Adrenal gland (tissue), 12 donors: ENCODE data around the gene SCN1A. TPM values are rescaled to one million over a fixed set of nuclear protein-coding genes. Genes with fewer than 3 reads are reported as not detected.

Source experiments
- DNase-seq, 7 donors: peaks; one replicate each; pipeline ENCODE4 v3.0.0-alpha.2; 2019 to 2020
- H3K27ac ChIP-seq, 5 donors: fragments of 200-600 bp; sonication (generic) in 4 of 5; 1 replicate in 3 of 5; 2 replicates in 2 of 5; pipeline versions ENCODE4 v1.5.1 to v1.8.0; 2016 to 2020; ENCODE audit warnings: mild to moderate bottlenecking in 1 of 5
- H3K27me3 ChIP-seq: fragments of 200-600 bp; 2 replicates; pipeline ENCODE4 v1.8.0; 2021
- H3K36me3 ChIP-seq, 2 donors: fragments of 200-600 bp; replicated peaks in 1 of 2; 1 replicate in 1 of 2; 2 replicates in 1 of 2; pipeline versions ENCODE4 v1.5.1 to v1.8.0; 2018 to 2022
- H3K4me1 ChIP-seq, 2 donors: fragments of 200-600 bp; replicated peaks in 1 of 2; 1 replicate in 1 of 2; 2 replicates in 1 of 2; pipeline versions ENCODE4 v1.5.1 to v1.8.0; 2018 to 2021
- H3K4me3 ChIP-seq, 4 donors: fragments of 200-600 bp; sonication (generic) in 3 of 4; one replicate each; pipeline ENCODE4 v1.5.1; 2016 to 2018
- H3K9me3 ChIP-seq, 3 donors: fragments of 200-600 bp; sonication (generic) in 1 of 3; replicated peaks in 1 of 3; 1 replicate in 2 of 3; 2 replicates in 1 of 3; pipeline versions ENCODE4 v1.5.1 to v1.8.0; 2016 to 2021
- CTCF ChIP-seq, 6 experiments: fragments of 450-650 bp in 4 of 6; fragments of 200-600 bp in 2 of 6; sonication (generic) in 1 of 6; IDR thresholded peaks; 1 replicate in 5 of 6; 2 replicates in 1 of 6; pipeline versions ENCODE4 v1.5.1 to v1.8.0; 2016 to 2021; ENCODE audit warnings: antibody characterized with exemption in 6 of 6, mild to moderate bottlenecking in 2 of 6, moderate library complexity in 1 of 6
- POLR2A ChIP-seq, 2 donors: fragments of 450-650 bp; IDR thresholded peaks; one replicate each; pipeline ENCODE4 v1.6.1; 2017; ENCODE audit warnings: antibody characterized with exemption in 2 of 2, mild to moderate bottlenecking in 2 of 2, moderate library complexity in 1 of 2
- WGBS, 4 donors: extraction: QIAGEN DNeasy Blood & Tissue Kit in 2 of 4; methylation state at CpG; one replicate each; pipeline versions ENCODE4 v1.1.5 to v1.1.7; 2013 to 2017; 5-methylcytosine and 5-hydroxymethylcytosine counted together
- intact Hi-C, 2 donors: fragments of 100-400 bp; cut with DNase I; formaldehyde crosslinking; loops; one replicate each; pipeline versions ENCODE4 v1.14.1 to v1.15.0; 2022 to 2023
- polyA plus RNA-seq, 3 donors: library from polyadenylated mRNA; stranded (reverse); fragments of 200-250 nt in 2 of 3; fragments of 350-450 nt in 1 of 3; fragmentation: Illumina TruSeq in 1 of 3; extraction: RNeasy Lipid Tissue Mini Kit (QIAGEN cat#74804) in 1 of 3; gene quantifications; one replicate each; pipeline ENCODE4 v1.2.3, GENCODE V29; 2013 to 2014
- small RNA-seq, 2 donors: library from RNA; depleted of rRNA; stranded (forward); fragments of <200 nt; gene quantifications; one replicate each; pipeline ENCODE3, GENCODE V24; 2016
- total RNA-seq, 9 donors: library from RNA; depleted of rRNA in 4 of 9; stranded (reverse); fragments of >200 nt in 4 of 9; fragments of 120-200 nt in 1 of 9; fragmentation: NEBNext Ultra II Directional in 1 of 9; extraction: Animal tissue kit (Norgen Biotek cat#: 25700) in 1 of 9; gene quantifications; one replicate each; pipeline versions ENCODE4 v1.1.0 to v1.2.4, GENCODE V29; 2013 to 2023
- donor health status: healthy with polysubstance abuse.
- donor health status: Bipolar disorder and iron deficiency.
- donor health status: DM: yes; HTN: yes; CAD: no.
- donor health status: DM: no; HTN: no; CAD: no.
- donor health status: DM: no; HTN: no; CAD: no.
- donor health status: DM: yes; HTN: yes; CAD: no.

Gene SCN1A
- total and polyA plus RNA-seq, 12 donors, result 0.07 to 8.9 (median 0.22) TPM; not detected in 4

- no peaks in the 10 kb centered on the region for H3K9me3 ChIP-seq
- H3K27ac ChIP-seq, result no peak overlapping the region
- TF ChIP-seq CTCF (IDR thresholded peaks at IDR 0.05) (no peak), POLR2A (IDR thresholded peaks at IDR 0.05) (no peak)
- peaks cover 0 to 25% of the 10 kb centered on the region in 2 donors for H3K36me3 ChIP-seq
- no peaks in the 10 kb centered on the region for H3K27me3 ChIP-seq
- no peak overlapping the region for H3K4me3 ChIP-seq
- DNase-seq, result no peak
- H3K4me1 ChIP-seq, result no peaks in the 10 kb centered on the region
- WGBS, 4 donors, result 95 to 99% (median 96%) methylated on average over 1 of the region's 1 CpG
- intact Hi-C loops, result no loop called here
Measured at GRCh38 chr2:165941827-165942226, 186.0 kb downstream of the SCN1A start.

- Histone ChIP-seq H3K36me3 (peaks cover 0 to 25% of the 10 kb centered on the region in 2 donors), H3K27me3 (no peaks in the 10 kb centered on the region), H3K9me3 (no peaks in the 10 kb centered on the region), H3K27ac (no peak overlapping the region), H3K4me1 (no peaks in the 10 kb centered on the region), H3K4me3 (no peak overlapping the region)
- DNase-seq, result no peak
- 75 to 88% (median 83%) methylated on average over 1 of the region's 1 CpG for WGBS, 4 donors
- TF ChIP-seq CTCF (IDR thresholded peaks at IDR 0.05), result no peak
- intact Hi-C loops, result no loop called here
Measured at GRCh38 chr2:165938237-165938636, 189.6 kb downstream of the SCN1A start.

Small RNAs within 50 kb of the gene (small RNA-seq; reads per million reads assigned to genes)
- 0 reads per million in 2 donors for gene RF00019

Other genes with a start within 250 kb of the SCN1A start
- 10 to 100 TPM in 5 of 9 donors, 1 to 10 TPM in 4; 4.8 to 28.5 (median 14.3) TPM for gene TTC21B, start 174.2 kb downstream of the SCN1A start, total RNA-seq
- 10 to 100 TPM in 1 of 3 donors, 1 to 10 TPM in 2; 8.4 to 10.9 (median 8.7) TPM for gene TTC21B, start 174.2 kb downstream of the SCN1A start, polyA plus RNA-seq
- gene SCN9A, start 247.9 kb upstream of the SCN1A start, total RNA-seq, result 1 to 10 TPM in 7 of 9 donors, under 1 TPM in 2; 0.30 to 7.9 (median 1.9) TPM
- 1 to 10 TPM in 2 of 3 donors, under 1 TPM in 1; 0.61 to 2.1 (median 1.1) TPM for gene SCN9A, start 247.9 kb upstream of the SCN1A start, polyA plus RNA-seq